Neural progenitor cell (in vitro differentiated cells): Measurements from ENCODE around the gene ERC2. TPM values are rescaled to one million over a fixed set of nuclear protein-coding genes. Genes with fewer than 3 reads are reported as not detected.

Experiments
- DNase-seq: peaks from one replicate; pipeline ENCODE4 v3.0.0-alpha.2; 2016; ENCODE audit warnings: low spot score
- H2AFZ ChIP-seq: fragments of 200-600 bp; sonication (generic); replicated peaks from 2 replicates; pipeline ENCODE4 v1.6.1; 2016; ENCODE audit warnings: antibody characterized with exemption
- H3F3A ChIP-seq: fragments of 200-600 bp; sonication (generic); 2 replicates; pipeline ENCODE4 v1.6.1; 2016; ENCODE audit warnings: antibody characterized with exemption, low read depth
- H3K27ac ChIP-seq: fragments of 200-600 bp; sonication (generic); 2 replicates; pipeline ENCODE4 v1.5.1; 2016; ENCODE audit warnings: mild to moderate bottlenecking
- H3K27me3 ChIP-seq: fragments of 200-600 bp; sonication (generic); 2 replicates; pipeline ENCODE4 v1.6.1; 2016; ENCODE audit warnings: mild to moderate bottlenecking, moderate library complexity
- H3K36me3 ChIP-seq: fragments of 200-600 bp; sonication (generic); 2 replicates; pipeline ENCODE4 v1.5.1; 2016
- H3K4me1 ChIP-seq: fragments of 200-600 bp; sonication (generic); 2 replicates; pipeline ENCODE4 v1.6.1; 2016; ENCODE audit warnings: mixed run types
- H3K4me2 ChIP-seq: fragments of 200-600 bp; sonication (generic); 2 replicates; pipeline ENCODE4 v1.6.1; 2016
- H3K4me3 ChIP-seq: fragments of 200-600 bp; sonication (generic); 2 replicates; pipeline ENCODE4 v1.5.1; 2016
- H3K79me2 ChIP-seq: fragments of 200-600 bp; sonication (generic); 2 replicates; pipeline ENCODE4 v1.6.1; 2016; ENCODE audit warnings: low read depth
- H3K9ac ChIP-seq: fragments of 200-600 bp; sonication (generic); 2 replicates; pipeline ENCODE4 v1.6.1; 2016
- H3K9me3 ChIP-seq: fragments of 200-600 bp; sonication (generic); 2 replicates; pipeline ENCODE4 v1.5.1; 2016; ENCODE audit warnings: low read depth
- H4K20me1 ChIP-seq: fragments of 200-600 bp; sonication (generic); 2 replicates; pipeline ENCODE4 v1.6.1; 2016; ENCODE audit warnings: low read depth
- H3K27ac Mint-ChIP-seq: 3 replicates; pipeline ENCODE4 v1.8.0; 2021; ENCODE audit warnings: mixed read lengths
- H3K27me3 Mint-ChIP-seq: 2 replicates; pipeline ENCODE4 v1.8.0; 2022; ENCODE audit warnings: low read depth, mild to moderate bottlenecking, inconsistent platforms, moderate library complexity, mixed read lengths; ENCODE audit not compliant: insufficient read depth
- H3K36me3 Mint-ChIP-seq: 3 replicates; pipeline ENCODE4 v1.8.0; 2021; ENCODE audit warnings: mixed read lengths
- H3K4me1 Mint-ChIP-seq: 3 replicates; pipeline ENCODE4 v1.8.0; 2021; ENCODE audit warnings: mixed read lengths
- H3K4me3 Mint-ChIP-seq: 3 replicates; pipeline ENCODE4 v1.8.0; 2021; ENCODE audit warnings: mild to moderate bottlenecking, moderate library complexity, mixed read lengths
- H3K9me3 Mint-ChIP-seq: 3 replicates; pipeline ENCODE4 v1.8.0; 2020; ENCODE audit warnings: mixed read lengths
- EZH2 ChIP-seq: fragments of 200-600 bp; sonication (generic); IDR thresholded peaks from 2 replicates; pipeline ENCODE4 v1.6.1; 2017; ENCODE audit warnings: antibody characterized with exemption, mild to moderate bottlenecking, moderate library complexity
- EZH2phosphoT487 ChIP-seq: fragments of 200-600 bp; sonication (generic); IDR thresholded peaks from 2 replicates; pipeline ENCODE4 v1.6.1; 2017; ENCODE audit warnings: antibody characterized with exemption
- total RNA-seq: library from RNA; depleted of rRNA; stranded (reverse); fragments of >200 nt; gene quantifications from 2 replicates; pipeline ENCODE4 v1.2.3, GENCODE V29; 2015; ENCODE audit warnings: low replicate concordance
- TF ChIP-seq, protein P1 (sequence below): fragments of 200-600 bp; sonication (generic); IDR thresholded peaks from 2 replicates; pipeline ENCODE4 v1.5.1; 2017; ENCODE audit warnings: antibody characterized with exemption, mild to moderate bottlenecking

The ERC2 gene
- total RNA-seq, 1 donor from 2014 or later, result 24.8 TPM

DNA sequence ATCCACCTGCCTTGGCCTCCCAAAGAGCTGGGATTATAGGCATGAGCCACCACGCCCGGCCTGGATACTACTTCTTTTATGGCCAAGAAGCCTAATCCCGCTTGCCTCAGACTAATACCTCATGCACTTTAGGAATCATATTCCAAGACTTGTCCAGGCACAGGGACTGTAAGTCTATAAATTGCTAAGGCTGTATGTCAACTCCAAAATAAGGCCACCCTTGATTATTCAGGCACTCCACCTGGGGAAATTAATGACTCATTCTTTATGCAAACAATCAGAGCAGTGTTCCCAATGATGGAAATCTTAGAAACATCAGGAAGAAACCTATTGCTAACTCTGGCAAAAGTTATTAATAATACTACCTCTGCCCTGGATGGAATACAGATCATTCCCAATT is 98.4 kb downstream of the ERC2 start:
- H3K4me2 ChIP-seq, result no peak overlapping the region
- H3K27me3 ChIP-seq, result no peaks in the 10 kb centered on the region
- peaks cover 21% of the 10 kb centered on the region for H3K4me1 ChIP-seq
- H3K79me2 ChIP-seq, result no peaks in the 10 kb centered on the region
- no peak overlapping the region for H2AFZ ChIP-seq
- TF ChIP-seq EZH2 (no peak), EZH2phosphoT487 (no peak)
- TF ChIP-seq, protein P1, sequence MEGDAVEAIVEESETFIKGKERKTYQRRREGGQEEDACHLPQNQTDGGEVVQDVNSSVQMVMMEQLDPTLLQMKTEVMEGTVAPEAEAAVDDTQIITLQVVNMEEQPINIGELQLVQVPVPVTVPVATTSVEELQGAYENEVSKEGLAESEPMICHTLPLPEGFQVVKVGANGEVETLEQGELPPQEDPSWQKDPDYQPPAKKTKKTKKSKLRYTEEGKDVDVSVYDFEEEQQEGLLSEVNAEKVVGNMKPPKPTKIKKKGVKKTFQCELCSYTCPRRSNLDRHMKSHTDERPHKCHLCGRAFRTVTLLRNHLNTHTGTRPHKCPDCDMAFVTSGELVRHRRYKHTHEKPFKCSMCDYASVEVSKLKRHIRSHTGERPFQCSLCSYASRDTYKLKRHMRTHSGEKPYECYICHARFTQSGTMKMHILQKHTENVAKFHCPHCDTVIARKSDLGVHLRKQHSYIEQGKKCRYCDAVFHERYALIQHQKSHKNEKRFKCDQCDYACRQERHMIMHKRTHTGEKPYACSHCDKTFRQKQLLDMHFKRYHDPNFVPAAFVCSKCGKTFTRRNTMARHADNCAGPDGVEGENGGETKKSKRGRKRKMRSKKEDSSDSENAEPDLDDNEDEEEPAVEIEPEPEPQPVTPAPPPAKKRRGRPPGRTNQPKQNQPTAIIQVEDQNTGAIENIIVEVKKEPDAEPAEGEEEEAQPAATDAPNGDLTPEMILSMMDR, result no peak
- no peak overlapping the region for H3K4me3 Mint-ChIP-seq
- H3K9me3 Mint-ChIP-seq, result no peaks in the 10 kb centered on the region
- DNase-seq, result no peak
- peaks cover 5% of the 10 kb centered on the region for H4K20me1 ChIP-seq
- H3K9me3 ChIP-seq, result no peaks in the 10 kb centered on the region
- peaks cover 4% of the 10 kb centered on the region for H3F3A ChIP-seq
- H3K4me1 Mint-ChIP-seq, result peaks cover 6% of the 10 kb centered on the region
- no peak overlapping the region for H3K27ac ChIP-seq
- no peak overlapping the region for H3K9ac ChIP-seq
- H3K36me3 ChIP-seq, result no peaks in the 10 kb centered on the region
- no peaks in the 10 kb centered on the region for H3K27me3 Mint-ChIP-seq
- no peak overlapping the region for H3K4me3 ChIP-seq
- no peak overlapping the region for H3K27ac Mint-ChIP-seq
- no peaks in the 10 kb centered on the region for H3K36me3 Mint-ChIP-seq

GRCh38 chr3:56368846-56369245 is 99.4 kb downstream of the ERC2 start:
- Mint-ChIP-seq H3K27me3 (no peaks in the 10 kb centered on the region), H3K4me1 (peaks cover 6% of the 10 kb centered on the region), H3K9me3 (no peaks in the 10 kb centered on the region), H3K27ac (no peak overlapping the region), H3K4me3 (no peak overlapping the region), H3K36me3 (no peaks in the 10 kb centered on the region)
- H3K79me2 ChIP-seq, result no peaks in the 10 kb centered on the region
- no peak overlapping the region for H3K4me3 ChIP-seq
- no peak overlapping the region for H3K27ac ChIP-seq
- DNase-seq, result no peak
- peaks cover 5% of the 10 kb centered on the region for H4K20me1 ChIP-seq
- H2AFZ ChIP-seq, result no peak overlapping the region
- no peaks in the 10 kb centered on the region for H3K27me3 ChIP-seq
- no peaks in the 10 kb centered on the region for H3K9me3 ChIP-seq
- no peak overlapping the region for H3K4me2 ChIP-seq
- H3F3A ChIP-seq, result peaks cover 4% of the 10 kb centered on the region
- peaks cover 21% of the 10 kb centered on the region for H3K4me1 ChIP-seq
- no peaks in the 10 kb centered on the region for H3K36me3 ChIP-seq
- no peak overlapping the region for H3K9ac ChIP-seq
- TF ChIP-seq, protein P1, result no peak
- TF ChIP-seq EZH2phosphoT487, result no peak
- no peak for TF ChIP-seq EZH2

GRCh38 chr3:56366641-56367162 is 101.6 kb downstream of the ERC2 start:
- Histone ChIP-seq H4K20me1 (peaks cover 5% of the 10 kb centered on the region), H2AFZ (no peak overlapping the region), H3F3A (peaks cover 4% of the 10 kb centered on the region), H3K27me3 (no peaks in the 10 kb centered on the region), H3K4me1 (peaks cover 18% of the 10 kb centered on the region), H3K9me3 (no peaks in the 10 kb centered on the region), H3K4me3 (no peak overlapping the region), H3K79me2 (no peaks in the 10 kb centered on the region), H3K9ac (no peak overlapping the region), H3K4me2 (peak overlapping the region; percentile 30), H3K27ac (peak overlapping the region; percentile 59), H3K36me3 (no peaks in the 10 kb centered on the region)
- TF ChIP-seq EZH2 (no peak), EZH2phosphoT487 (no peak)
- TF ChIP-seq, protein P1, result no peak
- peak; percentile 67 for DNase-seq
- H3K9me3 Mint-ChIP-seq, result no peaks in the 10 kb centered on the region
- H3K4me1 Mint-ChIP-seq, result peaks cover 2% of the 10 kb centered on the region
- H3K4me3 Mint-ChIP-seq, result no peak overlapping the region
- no peaks in the 10 kb centered on the region for H3K36me3 Mint-ChIP-seq
- no peaks in the 10 kb centered on the region for H3K27me3 Mint-ChIP-seq
- H3K27ac Mint-ChIP-seq, result no peak overlapping the region
